NK-92 (cell line): ENCODE results near the gene HNRNPC.
"Not testable (repeated sequence)": the region's sequence is repeated elsewhere in the genome, so short reads cannot be mapped to it uniquely, and the experiment has no call there.

Experiments used
- DNase-seq: peaks from one replicate; lab custom pipeline; 2025; ENCODE audit not compliant: unreplicated experiment; lab: John Stamatoyannopoulos, UW

HNRNPC gene

DNA sequence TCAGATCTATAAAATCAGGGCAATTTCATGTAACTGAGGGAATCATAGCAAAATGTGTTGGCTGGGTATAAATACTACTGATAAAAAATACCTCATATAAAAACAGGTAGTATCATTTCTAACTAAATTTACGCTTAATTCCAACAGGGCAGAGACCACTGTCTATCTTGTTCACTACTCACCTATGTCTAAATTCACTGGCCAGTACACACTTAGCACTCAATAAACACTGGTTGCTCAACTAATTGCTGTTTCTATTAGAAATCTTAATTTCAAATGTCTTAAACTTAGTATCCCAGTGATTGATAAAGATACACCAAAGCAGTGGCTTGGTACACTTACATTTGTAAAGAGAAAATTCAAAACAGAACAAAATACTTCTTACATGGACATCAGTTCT is 55.6 kb downstream of the HNRNPC start:
- DNase-seq, result no peak

DNA sequence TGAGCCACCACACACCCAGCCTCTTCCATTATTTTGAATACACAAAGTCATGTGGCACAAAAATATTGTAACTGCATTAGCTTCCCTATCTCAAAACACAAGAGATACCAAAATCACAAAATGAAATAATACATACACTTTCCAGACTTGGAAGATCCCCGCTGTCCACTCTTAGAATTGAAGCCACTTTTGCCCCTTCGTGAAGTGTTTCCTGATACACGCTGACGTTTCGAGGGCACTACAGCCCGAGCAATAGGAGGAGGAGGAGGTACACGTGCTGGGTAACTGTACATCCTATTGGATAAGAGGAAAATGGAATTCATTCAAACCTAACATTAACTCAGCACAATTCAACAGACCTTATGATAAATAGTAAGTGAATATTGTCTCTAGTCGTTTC is 56.4 kb downstream of the HNRNPC start:
- not testable (repeated sequence) for DNase-seq

DNA sequence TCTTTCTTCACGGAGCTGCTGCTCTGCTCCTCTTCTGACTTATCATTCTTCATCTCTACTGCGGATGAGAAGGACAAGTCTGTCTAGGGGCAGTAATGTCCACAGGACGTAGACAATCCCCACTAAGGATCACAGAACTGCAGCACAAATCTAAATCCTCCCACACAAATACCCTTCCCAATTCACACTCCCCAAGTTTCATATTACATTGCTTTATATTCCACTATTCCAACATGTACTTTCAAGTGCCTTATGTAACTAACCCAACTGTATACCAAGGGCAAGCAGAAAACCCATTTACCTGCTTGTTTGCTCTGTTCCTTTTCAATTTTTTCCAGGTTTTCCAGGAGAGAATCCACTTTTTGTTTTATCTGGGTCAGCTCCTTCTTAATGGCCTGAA is 57.7 kb downstream of the HNRNPC start:
- DNase-seq, result no peak

DNA sequence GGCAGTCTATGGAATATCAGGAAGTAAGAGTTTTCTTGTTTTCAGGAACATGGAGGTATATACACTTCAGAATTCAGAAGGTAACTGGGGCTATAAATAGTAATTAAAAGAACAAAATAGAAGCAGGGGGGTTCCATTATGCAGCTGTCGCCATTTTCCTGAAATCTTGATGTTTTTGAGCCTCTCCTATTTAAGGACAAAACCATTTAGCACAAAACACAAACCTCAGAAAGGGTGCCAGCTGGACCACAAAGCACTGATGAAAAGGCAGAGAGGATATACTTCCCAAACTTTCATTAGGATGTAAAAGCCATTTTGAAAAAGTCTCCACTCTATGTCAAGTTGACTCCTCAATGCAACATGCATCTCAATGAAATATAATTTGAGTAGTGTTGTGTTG is 59.2 kb downstream of the HNRNPC start:
- DNase-seq, result no peak

DNA sequence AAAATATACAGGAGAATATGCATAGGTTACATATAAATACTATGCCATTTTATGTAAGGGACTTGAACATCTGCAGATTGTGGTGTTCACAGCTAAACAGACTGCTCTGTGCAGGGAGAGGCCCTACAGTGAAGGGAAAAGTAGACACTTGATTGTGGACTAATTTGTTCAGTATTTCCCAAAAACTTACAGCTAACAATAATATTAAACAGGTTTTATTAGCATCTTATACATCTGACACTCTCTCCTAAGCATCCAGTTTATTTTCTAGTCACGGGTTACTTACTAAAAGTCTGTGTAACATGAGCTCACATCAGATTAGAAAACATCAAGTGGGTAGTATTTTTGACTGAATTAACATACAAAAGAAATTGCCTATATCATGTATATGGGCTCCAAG is 60.1 kb downstream of the HNRNPC start:
- no peak for DNase-seq

DNA sequence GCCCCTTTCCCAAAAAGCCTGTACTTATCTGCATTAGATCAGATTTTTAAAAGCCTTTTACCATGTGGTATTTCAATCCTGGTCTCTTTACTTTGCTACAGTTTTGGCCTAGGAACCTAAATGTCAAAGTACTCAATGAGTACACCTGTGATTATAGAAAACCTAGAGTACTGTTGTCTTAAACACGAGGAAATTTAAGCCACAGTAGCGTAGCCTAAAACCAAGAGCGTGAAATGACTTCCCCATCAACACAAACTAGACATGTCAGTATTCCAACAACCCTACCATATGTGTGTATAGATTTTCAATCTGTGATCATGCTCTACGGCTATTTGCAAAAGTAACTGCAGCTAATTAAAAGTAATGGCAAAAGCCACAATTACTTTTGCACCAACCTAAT is 60.7 kb downstream of the HNRNPC start:
- DNase-seq, result no peak

DNA sequence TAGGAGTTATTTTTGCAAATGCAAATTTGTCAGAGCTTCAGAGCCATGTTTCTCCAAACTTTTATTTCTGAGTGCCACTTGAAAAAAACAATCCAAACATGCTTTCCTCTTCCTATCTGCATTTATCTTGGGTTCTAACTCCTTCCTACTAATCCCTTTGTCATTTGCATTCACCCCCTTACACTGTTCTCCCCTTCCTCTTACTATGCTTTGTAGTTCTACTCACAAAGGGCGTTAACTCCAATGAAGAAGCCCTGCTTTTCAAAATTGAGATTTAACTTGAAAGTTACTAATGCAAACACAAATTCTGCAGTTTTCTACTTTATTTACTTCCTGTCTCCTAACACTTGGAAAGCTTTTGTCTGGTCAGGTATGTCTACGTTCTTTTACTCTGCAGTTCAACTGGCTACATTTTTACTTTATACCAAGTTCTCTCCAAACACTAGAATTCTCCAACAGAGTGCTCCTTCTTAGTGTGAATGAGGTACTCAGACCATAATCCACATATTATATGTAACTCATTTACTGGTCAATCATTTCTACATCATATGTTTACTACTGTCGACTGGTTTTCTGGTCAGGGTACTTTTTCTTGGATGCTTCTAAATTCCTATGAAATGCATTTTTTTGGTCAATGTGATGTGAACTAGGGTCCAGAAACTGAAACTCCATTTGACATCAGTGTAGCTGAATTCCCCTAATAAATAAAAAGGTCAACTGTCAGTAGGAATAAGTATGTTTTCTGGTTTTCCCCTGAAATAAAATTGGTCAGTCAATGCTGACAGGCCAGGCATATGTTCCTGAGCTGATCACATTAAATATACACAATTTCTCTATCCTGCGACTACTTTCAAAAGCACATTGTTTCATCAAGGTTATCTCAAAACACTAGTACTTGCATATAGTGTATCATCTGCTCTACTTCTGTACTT is 62.2 kb downstream of the HNRNPC start:
- DNase-seq, result no peak

DNA sequence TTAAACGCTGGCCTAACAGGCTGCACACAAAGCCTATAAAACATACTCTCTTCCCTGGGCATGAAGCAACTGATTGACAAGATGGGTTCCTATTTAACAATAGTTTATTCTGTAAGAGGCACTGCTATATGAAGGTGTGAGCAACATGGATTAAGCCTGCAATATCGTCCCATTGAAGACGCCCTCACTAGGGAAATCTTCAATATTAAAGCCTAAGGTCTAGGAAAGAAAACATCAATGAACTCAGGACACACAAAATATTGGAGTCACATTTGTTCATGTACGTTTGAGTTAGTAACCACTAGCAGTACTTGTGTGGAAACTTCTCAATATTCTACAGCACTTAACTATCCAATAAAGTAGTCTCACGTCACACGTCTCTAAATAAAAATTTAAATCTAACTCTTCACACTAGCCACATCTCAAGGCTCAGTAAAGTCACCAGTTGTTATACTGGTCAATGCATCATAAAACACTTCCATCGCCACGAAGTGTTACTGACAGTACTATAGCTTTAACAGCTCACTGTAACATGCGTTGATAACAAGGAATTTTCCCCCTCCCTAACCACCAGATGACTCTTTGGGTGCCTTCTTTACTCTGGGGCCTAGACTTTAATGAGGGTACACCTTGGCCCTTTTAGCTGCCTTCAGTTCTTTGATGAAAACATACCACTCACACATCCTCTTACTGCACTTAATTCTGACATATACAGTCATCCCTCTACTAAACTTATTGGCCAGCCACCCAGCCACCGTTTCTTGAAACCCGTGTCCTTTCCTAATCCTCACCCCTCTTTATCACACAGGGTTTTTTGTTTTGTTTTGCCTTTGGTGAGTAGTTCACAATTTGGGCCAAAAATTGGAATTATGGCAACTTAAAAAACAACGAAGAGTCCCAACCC is 63.3 kb downstream of the HNRNPC start:
- no peak for DNase-seq

DNA sequence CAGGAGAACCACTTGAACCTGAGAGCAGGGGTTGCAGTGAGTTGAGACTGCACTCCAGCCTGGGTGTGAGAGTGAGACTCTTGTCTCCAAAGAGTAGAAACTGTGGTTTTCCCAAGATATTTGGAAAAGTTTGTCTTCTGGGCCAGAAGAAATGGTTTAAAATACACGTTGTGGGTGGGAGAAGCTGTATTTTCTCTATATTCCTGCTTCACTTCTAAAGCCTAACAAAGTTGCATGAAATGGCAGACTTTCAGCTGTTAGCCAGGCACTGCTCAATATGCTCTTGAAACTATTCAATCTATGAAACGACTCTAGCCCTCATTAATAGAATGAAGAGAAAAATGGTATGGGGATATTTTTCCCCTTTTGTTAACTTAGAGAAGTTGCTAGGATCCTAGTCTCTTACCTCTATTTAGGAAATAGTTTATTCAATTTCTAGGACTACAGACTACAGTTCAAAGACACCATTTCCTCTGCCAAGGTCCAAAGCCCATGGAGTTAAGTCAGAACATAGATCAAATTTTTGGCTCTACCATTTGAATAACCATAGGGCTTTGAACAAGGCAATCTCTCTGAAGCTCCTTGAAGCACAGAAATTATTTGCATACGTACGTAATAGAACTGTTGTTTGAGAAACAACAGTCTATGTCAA is 64.1 kb downstream of the HNRNPC start:
- no peak for DNase-seq

DNA sequence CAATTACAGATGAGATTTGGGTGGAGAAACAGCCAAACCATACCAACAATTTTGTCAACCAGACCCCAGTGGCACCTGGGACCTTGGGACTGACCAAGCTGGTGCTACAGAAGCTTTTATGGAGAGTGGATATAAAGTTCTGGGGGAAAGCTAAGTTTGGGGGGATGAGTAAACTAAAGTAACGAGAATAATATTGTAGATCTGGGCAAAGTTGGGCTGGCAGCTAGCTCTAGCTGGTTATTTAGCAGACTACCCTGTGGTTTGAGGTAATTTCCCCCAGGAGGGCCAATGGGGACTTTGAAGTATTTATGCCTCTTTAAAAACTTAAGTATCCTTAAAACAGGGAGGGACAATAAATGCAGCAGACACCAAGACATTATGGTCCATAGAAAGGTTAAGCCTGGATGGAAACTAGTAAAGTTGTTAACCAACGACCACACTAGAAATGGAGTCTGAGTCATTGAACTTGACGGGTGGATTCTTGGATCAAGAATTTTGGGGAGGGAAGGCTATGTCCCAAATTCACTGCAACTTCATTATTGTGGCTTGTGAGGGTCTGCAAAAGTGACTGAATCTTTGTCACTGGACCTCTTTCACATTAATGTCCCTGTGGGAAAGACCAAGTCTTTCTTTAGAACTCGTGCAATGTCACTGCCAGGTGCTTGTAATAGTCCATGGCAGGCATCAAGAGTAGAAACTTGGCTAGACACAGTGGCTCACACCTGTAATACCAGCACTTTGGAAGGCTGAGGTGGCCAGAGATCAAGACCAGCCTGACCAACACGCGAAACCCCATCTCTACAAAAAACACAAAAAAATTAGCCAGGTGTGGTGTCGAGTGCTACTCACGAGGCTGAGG is 64.8 kb downstream of the HNRNPC start:
- DNase-seq, result no peak

DNA sequence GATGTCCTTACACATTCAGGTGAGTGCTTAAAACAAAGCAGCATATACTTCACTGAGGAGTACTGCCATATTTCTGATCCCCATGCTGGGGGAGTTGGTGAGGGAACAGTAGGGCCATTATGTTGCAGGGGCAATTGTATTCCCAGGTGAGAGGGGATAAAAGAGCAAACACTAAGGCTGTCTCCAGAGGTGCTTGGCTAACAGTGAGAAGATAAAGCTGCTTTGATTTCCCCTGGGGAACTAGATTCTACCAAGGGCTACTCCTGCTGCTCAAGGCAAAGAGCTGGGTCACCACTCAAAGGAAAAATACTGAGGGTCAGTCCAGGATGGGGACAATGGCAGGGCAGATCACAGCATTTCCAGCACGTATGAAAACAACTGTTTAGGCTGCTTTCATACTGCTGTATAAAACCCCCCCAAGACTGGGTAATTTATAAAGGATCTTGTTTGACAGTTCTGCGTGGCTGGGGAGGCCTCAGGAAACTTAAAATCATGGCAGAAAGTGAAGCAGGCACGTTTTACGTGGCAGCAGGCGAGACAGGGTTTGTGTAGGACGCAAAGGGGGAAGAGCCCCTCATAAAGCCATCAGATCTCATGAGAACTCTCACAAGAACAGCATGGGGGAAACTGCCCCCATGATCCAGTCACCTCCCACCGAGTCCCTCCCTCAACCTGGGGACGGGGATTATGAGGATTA is 65.6 kb downstream of the HNRNPC start:
- DNase-seq, result no peak

DNA sequence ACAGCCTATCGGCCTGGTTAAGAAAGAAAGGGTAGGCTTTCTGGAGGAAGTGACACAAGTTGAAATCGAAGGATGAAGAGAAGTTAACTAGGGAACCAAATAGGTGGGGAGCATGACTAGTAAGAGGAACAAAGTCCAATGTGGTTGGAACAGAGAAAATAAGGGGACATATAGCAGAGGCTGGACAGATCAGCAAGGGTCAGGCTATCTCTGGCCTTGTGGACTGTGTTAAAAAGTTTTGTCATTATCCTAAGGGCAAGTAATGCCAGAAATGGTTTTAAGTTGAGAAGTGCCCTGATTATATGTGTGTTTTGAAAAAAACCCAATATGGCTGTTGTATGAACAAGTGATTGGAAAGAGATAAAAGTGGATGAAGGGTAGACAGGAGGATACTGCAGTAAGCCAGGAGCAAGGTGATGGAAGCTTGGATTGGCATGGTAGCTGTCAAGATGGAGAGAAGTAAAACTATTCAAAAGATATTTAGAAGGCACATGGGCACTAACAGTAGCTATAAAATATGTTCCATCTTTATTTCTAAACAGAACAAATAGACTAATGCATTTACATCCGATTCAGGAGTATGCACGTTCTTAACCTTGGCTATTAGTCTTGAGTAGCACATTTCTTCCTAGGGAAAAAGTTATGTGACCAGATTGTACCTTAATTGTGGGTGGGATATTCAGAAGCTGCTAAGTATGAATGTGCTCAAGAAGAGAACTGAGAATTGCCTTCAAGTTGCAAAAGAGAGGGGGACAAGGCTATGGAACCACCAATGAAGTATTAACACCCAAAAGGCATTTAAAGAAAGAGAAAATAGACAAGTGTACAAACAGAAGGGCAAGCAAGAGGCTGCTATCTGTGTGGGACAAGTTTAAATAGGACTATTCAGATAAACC is 66.5 kb downstream of the HNRNPC start:
- no peak for DNase-seq

DNA sequence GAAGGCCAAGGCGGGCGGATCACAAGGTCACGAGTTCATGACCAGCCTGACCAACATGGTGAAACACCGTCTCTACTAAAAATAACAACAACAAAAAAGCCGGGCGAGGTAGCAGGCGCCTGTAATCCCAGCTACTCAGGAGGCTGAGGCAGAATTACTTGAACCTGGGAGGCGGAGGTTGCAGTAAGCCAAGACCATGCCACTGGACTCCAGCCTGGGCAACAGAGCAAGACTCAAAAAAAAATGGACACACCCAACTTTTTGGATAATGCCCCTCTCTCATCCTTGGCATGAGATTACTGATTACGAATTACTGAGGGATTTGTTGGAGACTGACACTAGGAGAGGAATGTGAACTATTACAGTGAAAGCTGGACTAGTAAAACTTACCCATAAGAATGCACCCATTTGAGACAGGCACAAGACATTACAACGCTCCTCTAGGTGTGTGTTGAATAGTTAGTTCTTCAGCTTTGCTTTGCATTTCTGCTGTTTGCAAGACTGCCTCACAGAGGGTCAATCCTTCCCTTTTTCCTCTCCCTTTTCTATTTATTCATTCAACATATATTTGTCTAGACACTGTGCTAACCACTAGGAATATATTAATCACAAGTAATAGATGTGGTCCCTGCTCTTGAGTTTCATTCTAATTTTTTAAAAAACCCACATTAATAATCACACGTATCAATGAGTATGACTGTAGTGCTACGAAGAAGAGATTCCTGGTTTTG is 67.3 kb downstream of the HNRNPC start:
- no peak for DNase-seq

DNA sequence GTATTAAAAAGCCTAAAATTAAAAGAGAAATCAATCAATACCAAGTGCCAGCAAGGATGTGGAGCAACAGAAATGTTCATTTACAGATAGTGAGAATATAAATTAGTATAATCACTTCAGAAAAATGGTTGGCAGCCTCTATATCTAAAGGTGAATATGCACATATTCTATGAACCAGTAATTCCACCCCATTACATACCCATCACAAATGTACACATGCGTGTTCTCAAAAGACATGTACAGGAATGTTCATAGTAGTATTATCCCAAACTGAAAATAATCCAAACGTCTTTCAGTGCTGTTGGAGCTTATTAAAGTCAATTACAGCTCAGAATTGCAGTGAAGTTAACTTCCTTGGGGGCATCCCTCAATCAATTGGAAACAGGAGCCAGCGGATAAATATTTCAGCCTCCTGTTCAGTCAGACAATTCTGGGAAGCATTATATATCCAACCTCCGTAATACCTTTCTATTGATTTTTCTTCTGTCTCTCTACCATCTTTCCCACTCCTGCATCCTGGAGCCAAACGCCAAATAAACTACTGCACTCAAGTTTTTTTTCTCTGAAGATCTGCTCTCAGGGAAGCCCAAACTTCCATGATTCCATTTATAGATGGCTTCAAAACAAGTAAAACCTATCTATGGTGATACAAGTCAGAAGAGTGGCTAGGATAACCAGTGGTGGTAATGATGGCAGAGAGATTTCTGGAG is 68.3 kb downstream of the HNRNPC start:
- no peak for DNase-seq

DNA sequence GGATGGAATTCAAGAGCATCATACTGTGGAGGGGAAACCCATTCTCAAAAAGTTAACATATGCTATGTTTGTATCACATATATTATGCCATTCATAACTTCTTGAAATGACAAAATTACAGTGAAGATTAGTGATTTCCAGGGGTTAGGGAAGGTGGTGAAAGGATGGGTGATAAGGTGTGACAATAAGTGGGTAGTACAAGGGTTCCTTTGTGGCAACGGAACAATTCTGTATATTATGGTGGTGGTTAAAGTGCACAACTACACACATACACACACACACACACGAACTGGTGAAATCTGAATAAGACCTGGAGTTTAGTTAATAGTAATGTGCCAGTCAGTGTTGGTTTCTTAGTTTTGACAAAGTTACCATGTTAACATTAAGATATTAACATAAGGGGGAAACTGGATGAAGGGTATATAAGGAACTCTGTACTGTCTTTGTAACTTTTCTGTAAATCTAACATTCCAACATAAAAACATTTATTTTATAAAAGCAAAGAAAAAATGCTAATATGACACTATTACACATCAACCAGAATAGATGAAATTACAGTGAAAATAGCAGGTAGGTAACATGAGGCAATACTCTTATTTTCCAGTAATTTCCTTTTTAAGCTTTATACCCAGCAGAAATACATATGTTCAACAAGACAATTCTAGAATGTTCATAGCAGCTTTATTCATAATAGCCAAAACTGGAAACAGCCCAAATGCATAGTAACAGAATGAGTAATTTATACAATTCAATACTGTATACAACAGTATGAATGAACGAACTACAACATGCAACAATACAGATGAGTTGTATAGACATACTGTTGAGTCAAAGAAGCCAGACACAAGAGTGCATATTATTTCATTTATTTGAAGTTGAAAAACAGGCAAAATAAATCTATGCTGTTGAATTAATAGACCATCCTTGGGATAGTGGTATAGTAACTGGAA is 69.4 kb downstream of the HNRNPC start:
- DNase-seq, result no peak

DNA sequence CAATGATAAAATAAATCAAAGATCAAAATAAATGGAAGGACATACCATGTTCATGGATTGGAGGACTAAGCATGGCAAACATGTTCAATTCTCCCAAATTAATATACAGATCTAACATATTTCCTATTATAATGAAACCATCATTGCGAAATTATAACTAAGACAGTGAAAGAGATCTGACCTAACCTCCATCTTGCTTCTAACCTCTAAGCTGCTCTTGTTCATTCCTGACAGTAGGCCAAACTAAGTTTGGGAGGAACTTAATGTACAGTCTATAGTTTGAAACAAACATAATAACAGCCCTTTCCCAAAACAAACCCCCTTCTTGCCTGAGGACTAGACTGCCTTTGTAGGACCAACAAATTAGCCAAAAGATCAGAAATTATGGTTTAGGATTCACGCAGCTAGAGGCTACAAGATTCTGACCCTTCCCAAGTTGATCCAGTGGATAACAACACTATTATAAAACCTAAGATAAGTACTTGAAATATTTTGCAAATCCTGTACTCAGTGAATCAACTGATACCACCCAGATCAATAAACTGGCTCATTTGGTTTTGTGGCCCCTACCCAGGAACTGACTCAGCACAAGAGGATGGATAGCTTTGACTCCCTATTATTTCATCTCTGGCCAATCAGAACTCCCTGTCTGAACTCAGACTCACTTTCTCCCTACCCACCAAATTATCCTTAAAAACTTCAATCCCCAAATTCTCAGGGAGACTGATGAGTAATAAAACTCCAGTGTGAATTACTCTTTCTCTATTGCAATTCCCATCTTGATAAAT is 71.6 kb downstream of the HNRNPC start:
- no peak for DNase-seq
